Liver (tissue), 9 donors: Measurements from ENCODE around the gene FAM53B. TPM values are rescaled to one million over a fixed set of nuclear protein-coding genes. Genes with fewer than 3 reads are reported as not detected.

Experiments used
- DNase-seq: peaks from one replicate; pipeline ENCODE4 v3.0.0-alpha.2; 2017; ENCODE audit warnings: low spot score
- H3K27ac ChIP-seq, 2 donors: one replicate each; pipeline ENCODE4 v1.7.0; 2013; ENCODE audit warnings: inconsistent platforms in 2 of 2, low read length in 2 of 2, control low read depth in 1 of 2, low read depth in 1 of 2, mild to moderate bottlenecking in 1 of 2
- H3K27me3 ChIP-seq, 4 donors: one replicate each; pipeline versions ENCODE4 v1.6.1 to v1.7.0; 2013; ENCODE audit warnings: low read length in 3 of 4, inconsistent platforms in 1 of 4, mild to moderate bottlenecking in 1 of 4, moderate library complexity in 1 of 4; ENCODE audit not compliant: control insufficient read depth in 4 of 4, insufficient read depth in 4 of 4
- H3K36me3 ChIP-seq, 4 donors: one replicate each; pipeline versions ENCODE4 v1.6.1 to v1.7.0; 2013; ENCODE audit warnings: low read length in 3 of 4, mild to moderate bottlenecking in 3 of 4, low read depth in 1 of 4, moderate library complexity in 1 of 4; ENCODE audit not compliant: control insufficient read depth in 4 of 4, insufficient read depth in 3 of 4
- H3K4me1 ChIP-seq, 4 donors: one replicate each; pipeline versions ENCODE4 v1.6.1 to v1.7.0; 2013; ENCODE audit warnings: low read length in 3 of 4, mild to moderate bottlenecking in 3 of 4, moderate library complexity in 1 of 4; ENCODE audit not compliant: control insufficient read depth in 4 of 4, insufficient read depth in 4 of 4
- H3K4me3 ChIP-seq, 3 donors: one replicate each; pipeline versions ENCODE4 v1.6.1 to v1.7.0; 2013; ENCODE audit warnings: low read length in 3 of 3, control low read depth in 1 of 3, low read depth in 1 of 3, mild to moderate bottlenecking in 1 of 3
- H3K9ac ChIP-seq, 2 donors: one replicate each; pipeline ENCODE4 v1.7.0; 2013; ENCODE audit warnings: low read length in 2 of 2, mild to moderate bottlenecking in 2 of 2, moderate library complexity in 2 of 2, control low read depth in 1 of 2, low read depth in 1 of 2
- H3K9me3 ChIP-seq, 4 donors: one replicate each; pipeline versions ENCODE4 v1.6.1 to v1.7.0; 2013; ENCODE audit warnings: low read length in 3 of 4; ENCODE audit not compliant: control insufficient read depth in 4 of 4
- FOXA2 ChIP-seq: IDR thresholded peaks from 2 replicates; pipeline ENCODE4 v1.6.1; 2016; ENCODE audit warnings: antibody characterized with exemption
- GABPA ChIP-seq, 2 donors: IDR thresholded peaks in 1 of 2; conservative IDR thresholded peaks in 1 of 2; 2 replicates each; pipeline ENCODE4 v1.6.1; 2016; ENCODE audit warnings: antibody characterized with exemption in 2 of 2, mild to moderate bottlenecking in 1 of 2, moderate library complexity in 1 of 2
- HNF4A ChIP-seq, 2 donors: conservative IDR thresholded peaks; 2 replicates each; pipeline ENCODE4 v1.6.1; 2016; ENCODE audit warnings: antibody characterized with exemption in 2 of 2, mild to moderate bottlenecking in 2 of 2
- HNF4G ChIP-seq: IDR thresholded peaks from 2 replicates; pipeline ENCODE4 v1.6.1; 2016; ENCODE audit warnings: antibody characterized with exemption
- JUND ChIP-seq, 2 donors: IDR thresholded peaks; 2 replicates each; pipeline ENCODE4 v1.6.1; 2016; ENCODE audit warnings: antibody characterized with exemption in 2 of 2
- NR2F2 ChIP-seq: IDR thresholded peaks from 2 replicates; pipeline ENCODE4 v1.6.1; 2016; ENCODE audit warnings: antibody characterized with exemption
- RAD21 ChIP-seq, 2 donors: IDR thresholded peaks; 2 replicates each; pipeline ENCODE4 v1.6.1; 2016; ENCODE audit warnings: antibody characterized with exemption in 2 of 2, mild to moderate bottlenecking in 2 of 2
- RXRA ChIP-seq, 2 donors: IDR thresholded peaks; 2 replicates each; pipeline ENCODE4 v1.6.1; 2017 to 2018; ENCODE audit warnings: antibody characterized with exemption in 2 of 2, mild to moderate bottlenecking in 1 of 2
- YY1 ChIP-seq: IDR thresholded peaks from 2 replicates; pipeline ENCODE4 v1.6.1; 2016; ENCODE audit warnings: antibody characterized with exemption, mild to moderate bottlenecking
- WGBS: extraction: QIAGEN DNeasy Blood & Tissue Kit; methylation state at CpG from one replicate; pipeline ENCODE4 v1.1.7; 2013; 5-methylcytosine and 5-hydroxymethylcytosine counted together
- polyA plus RNA-seq, 2 donors: library from polyadenylated mRNA; stranded (reverse) in 1 of 2; unstranded in 1 of 2; fragments of 200-250 nt in 1 of 2; fragments of >200 nt in 1 of 2; fragmentation: Nextera tagmentation in 1 of 2; extraction: Ambion mirVana in 1 of 2; gene quantifications; one replicate each; pipeline versions ENCODE4 v1.2.1 to v1.2.3, GENCODE V29; 2013 to 2015
- total RNA-seq, 2 donors: library from RNA; depleted of rRNA; stranded (reverse); fragments of >200 nt; gene quantifications; one replicate each; pipeline ENCODE4 v1.2.3, GENCODE V29; 2014
- TF ChIP-seq, protein P1 (sequence below): IDR thresholded peaks from 2 replicates; pipeline ENCODE4 v1.6.1; 2016; ENCODE audit warnings: antibody characterized with exemption
- TF ChIP-seq, protein P2 (sequence below): IDR thresholded peaks from 2 replicates; pipeline ENCODE4 v1.6.1; 2016; ENCODE audit warnings: antibody characterized with exemption
- TF ChIP-seq, protein P3 (sequence below): IDR thresholded peaks from 2 replicates; pipeline ENCODE4 v1.6.1; 2016; ENCODE audit warnings: antibody characterized with exemption, mild to moderate bottlenecking
- TF ChIP-seq, protein P4 (sequence below): IDR thresholded peaks from 2 replicates; pipeline ENCODE4 v1.6.1; 2016; ENCODE audit warnings: antibody characterized with exemption
- TF ChIP-seq, protein P5 (sequence below): fragments of 150-350 bp; IDR thresholded peaks from 2 replicates; pipeline ENCODE4 v1.5.1; 2017; ENCODE audit warnings: improper control_type of control experiment, low read depth, low read length; ENCODE audit not compliant: missing input control
- donor health status: healthy.
- donor health status: healthy.
- donor health status: healthy.
- donor health status: healthy.
- donor health status: healthy.

The FAM53B gene
- total and polyA plus RNA-seq, 4 donors: 1.1 to 24.0 (median 6.3) TPM

DNA sequence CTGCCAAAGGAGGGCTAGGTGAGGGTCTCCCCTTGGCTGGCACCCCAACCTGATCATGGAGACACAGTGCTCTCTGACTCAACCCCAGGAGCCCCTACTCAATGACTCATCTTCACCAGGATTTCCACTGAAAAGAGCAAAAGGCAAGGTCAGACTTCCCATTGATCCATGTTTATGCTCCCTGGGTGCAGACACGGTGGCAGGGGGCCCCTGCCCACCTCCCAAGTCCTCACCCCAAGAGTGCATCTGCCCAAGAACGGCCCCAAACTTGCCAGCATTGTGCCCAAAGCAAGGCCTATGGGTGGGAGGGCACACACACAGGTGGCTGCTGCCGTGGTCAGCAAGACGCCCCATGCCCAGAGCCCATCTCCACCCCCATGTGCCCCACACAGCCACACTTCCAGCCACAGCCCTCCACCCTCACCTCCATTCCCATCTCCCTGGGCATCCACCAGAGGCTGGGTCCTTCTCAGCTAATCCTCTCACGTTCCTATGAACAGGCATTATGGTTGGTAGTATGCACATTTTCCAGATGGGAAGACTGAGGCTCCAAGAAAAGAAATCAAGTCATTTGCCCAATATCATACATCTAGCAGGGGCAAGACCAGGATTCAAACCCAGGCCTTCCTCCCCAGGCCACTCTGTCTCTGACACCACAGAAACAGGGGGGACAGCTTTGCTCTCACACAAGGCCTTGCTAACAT, 31.3 kb downstream of the FAM53B start:
- H3K27me3 ChIP-seq: no peaks in the 10 kb centered on the region
- 90% methylated on average over 5 of the region's 5 CpGs for WGBS
- peaks cover 8 to 21% (median 18%) of the 10 kb centered on the region in 4 donors for H3K4me1 ChIP-seq
- no peaks in the 10 kb centered on the region for H3K36me3 ChIP-seq
- TF ChIP-seq, protein P1, sequence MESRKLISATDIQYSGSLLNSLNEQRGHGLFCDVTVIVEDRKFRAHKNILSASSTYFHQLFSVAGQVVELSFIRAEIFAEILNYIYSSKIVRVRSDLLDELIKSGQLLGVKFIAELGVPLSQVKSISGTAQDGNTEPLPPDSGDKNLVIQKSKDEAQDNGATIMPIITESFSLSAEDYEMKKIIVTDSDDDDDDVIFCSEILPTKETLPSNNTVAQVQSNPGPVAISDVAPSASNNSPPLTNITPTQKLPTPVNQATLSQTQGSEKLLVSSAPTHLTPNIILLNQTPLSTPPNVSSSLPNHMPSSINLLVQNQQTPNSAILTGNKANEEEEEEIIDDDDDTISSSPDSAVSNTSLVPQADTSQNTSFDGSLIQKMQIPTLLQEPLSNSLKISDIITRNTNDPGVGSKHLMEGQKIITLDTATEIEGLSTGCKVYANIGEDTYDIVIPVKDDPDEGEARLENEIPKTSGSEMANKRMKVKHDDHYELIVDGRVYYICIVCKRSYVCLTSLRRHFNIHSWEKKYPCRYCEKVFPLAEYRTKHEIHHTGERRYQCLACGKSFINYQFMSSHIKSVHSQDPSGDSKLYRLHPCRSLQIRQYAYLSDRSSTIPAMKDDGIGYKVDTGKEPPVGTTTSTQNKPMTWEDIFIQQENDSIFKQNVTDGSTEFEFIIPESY: no peak
- no peak overlapping the region for H3K27ac ChIP-seq
- no peak for DNase-seq
- H3K9ac ChIP-seq: no peak overlapping the region
- H3K4me3 ChIP-seq: no peak overlapping the region
- no peaks in the 10 kb centered on the region for H3K9me3 ChIP-seq

DNA sequence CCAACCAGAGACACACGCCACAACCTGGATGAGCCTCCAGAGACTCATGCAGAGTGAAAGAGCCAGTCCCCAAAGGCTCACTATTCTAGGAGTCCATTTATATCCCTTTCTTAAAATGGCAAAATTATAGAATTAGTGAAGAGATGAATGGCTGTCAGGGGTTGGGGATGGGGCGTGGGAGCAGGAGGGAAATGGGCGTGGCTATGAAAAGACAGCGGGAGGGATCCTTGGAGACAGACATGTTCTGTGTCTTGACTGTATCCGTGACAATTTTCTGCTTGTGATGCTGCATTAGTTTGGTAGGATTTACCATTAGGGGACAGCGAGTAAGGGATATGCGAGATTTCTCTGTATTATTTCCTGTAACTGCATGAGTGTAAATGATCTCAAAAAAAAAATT, 33.0 kb downstream of the FAM53B start:
- no peak for TF ChIP-seq JUND (IDR thresholded peaks at IDR 0.05)
- TF ChIP-seq YY1: no peak
- no peak for TF ChIP-seq FOXA2
- TF ChIP-seq, protein P2, sequence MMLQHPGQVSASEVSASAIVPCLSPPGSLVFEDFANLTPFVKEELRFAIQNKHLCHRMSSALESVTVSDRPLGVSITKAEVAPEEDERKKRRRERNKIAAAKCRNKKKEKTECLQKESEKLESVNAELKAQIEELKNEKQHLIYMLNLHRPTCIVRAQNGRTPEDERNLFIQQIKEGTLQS: no peak
- TF ChIP-seq, protein P3, sequence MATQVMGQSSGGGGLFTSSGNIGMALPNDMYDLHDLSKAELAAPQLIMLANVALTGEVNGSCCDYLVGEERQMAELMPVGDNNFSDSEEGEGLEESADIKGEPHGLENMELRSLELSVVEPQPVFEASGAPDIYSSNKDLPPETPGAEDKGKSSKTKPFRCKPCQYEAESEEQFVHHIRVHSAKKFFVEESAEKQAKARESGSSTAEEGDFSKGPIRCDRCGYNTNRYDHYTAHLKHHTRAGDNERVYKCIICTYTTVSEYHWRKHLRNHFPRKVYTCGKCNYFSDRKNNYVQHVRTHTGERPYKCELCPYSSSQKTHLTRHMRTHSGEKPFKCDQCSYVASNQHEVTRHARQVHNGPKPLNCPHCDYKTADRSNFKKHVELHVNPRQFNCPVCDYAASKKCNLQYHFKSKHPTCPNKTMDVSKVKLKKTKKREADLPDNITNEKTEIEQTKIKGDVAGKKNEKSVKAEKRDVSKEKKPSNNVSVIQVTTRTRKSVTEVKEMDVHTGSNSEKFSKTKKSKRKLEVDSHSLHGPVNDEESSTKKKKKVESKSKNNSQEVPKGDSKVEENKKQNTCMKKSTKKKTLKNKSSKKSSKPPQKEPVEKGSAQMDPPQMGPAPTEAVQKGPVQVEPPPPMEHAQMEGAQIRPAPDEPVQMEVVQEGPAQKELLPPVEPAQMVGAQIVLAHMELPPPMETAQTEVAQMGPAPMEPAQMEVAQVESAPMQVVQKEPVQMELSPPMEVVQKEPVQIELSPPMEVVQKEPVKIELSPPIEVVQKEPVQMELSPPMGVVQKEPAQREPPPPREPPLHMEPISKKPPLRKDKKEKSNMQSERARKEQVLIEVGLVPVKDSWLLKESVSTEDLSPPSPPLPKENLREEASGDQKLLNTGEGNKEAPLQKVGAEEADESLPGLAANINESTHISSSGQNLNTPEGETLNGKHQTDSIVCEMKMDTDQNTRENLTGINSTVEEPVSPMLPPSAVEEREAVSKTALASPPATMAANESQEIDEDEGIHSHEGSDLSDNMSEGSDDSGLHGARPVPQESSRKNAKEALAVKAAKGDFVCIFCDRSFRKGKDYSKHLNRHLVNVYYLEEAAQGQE: no peak
- no peak for TF ChIP-seq GABPA (IDR thresholded peaks at IDR 0.05 in 1 of 2, conservative IDR thresholded peaks at IDR 0.05 in 1 of 2)
- no peak for TF ChIP-seq RAD21 (IDR thresholded peaks at IDR 0.05)
- TF ChIP-seq, protein P4, sequence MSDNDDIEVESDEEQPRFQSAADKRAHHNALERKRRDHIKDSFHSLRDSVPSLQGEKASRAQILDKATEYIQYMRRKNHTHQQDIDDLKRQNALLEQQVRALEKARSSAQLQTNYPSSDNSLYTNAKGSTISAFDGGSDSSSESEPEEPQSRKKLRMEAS: no peak
- no peak for TF ChIP-seq NR2F2
- no peak for TF ChIP-seq RXRA (IDR thresholded peaks at IDR 0.05)
- no peak for TF ChIP-seq HNF4A (conservative IDR thresholded peaks at IDR 0.05)
- TF ChIP-seq, protein P1: no peak
- TF ChIP-seq, protein P5, sequence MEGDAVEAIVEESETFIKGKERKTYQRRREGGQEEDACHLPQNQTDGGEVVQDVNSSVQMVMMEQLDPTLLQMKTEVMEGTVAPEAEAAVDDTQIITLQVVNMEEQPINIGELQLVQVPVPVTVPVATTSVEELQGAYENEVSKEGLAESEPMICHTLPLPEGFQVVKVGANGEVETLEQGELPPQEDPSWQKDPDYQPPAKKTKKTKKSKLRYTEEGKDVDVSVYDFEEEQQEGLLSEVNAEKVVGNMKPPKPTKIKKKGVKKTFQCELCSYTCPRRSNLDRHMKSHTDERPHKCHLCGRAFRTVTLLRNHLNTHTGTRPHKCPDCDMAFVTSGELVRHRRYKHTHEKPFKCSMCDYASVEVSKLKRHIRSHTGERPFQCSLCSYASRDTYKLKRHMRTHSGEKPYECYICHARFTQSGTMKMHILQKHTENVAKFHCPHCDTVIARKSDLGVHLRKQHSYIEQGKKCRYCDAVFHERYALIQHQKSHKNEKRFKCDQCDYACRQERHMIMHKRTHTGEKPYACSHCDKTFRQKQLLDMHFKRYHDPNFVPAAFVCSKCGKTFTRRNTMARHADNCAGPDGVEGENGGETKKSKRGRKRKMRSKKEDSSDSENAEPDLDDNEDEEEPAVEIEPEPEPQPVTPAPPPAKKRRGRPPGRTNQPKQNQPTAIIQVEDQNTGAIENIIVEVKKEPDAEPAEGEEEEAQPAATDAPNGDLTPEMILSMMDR: no peak
- no peak for TF ChIP-seq HNF4G
- 86% methylated on average over 7 of the region's 7 CpGs for WGBS
- Histone ChIP-seq H3K4me1 (peaks cover 17 to 33% (median 23%) of the 10 kb centered on the region in 4 donors), H3K9ac (no peak overlapping the region), H3K27me3 (no peaks in the 10 kb centered on the region), H3K27ac (no peak overlapping the region), H3K36me3 (no peaks in the 10 kb centered on the region), H3K4me3 (no peak overlapping the region), H3K9me3 (no peaks in the 10 kb centered on the region)
- DNase-seq: no peak
